Ovary (tissue), 9 donors: ENCODE data around the gene FAM107B. TPM values are rescaled to one million over a fixed set of nuclear protein-coding genes. Genes with fewer than 3 reads are reported as not detected.

Source experiments
- DNase-seq, 5 donors: peaks; one replicate each; pipeline ENCODE4 v3.0.0-alpha.2; 2019 to 2020
- H3K27ac ChIP-seq, 2 donors: fragments of 200-600 bp; one replicate each; pipeline versions ENCODE4 v1.5.1 to v1.8.0; 2019 to 2022
- H3K27me3 ChIP-seq: fragments of 200-600 bp; one replicate; pipeline ENCODE4 v1.8.0; 2022
- H3K36me3 ChIP-seq: fragments of 200-600 bp; sonication (generic); one replicate; pipeline ENCODE4 v1.5.1; 2019
- H3K4me1 ChIP-seq: one replicate; pipeline ENCODE4 v1.8.1; 2013; ENCODE audit warnings: mild to moderate bottlenecking, moderate library complexity; ENCODE audit not compliant: insufficient read depth
- H3K4me3 ChIP-seq: fragments of 200-600 bp; sonication (generic); one replicate; pipeline ENCODE4 v1.5.1; 2017
- H3K9me3 ChIP-seq, 2 donors: fragments of 200-600 bp in 1 of 2; sonication (generic) in 1 of 2; one replicate each; pipeline versions ENCODE4 v1.5.1 to v1.8.1; 2013 to 2019; ENCODE audit warnings: mild to moderate bottlenecking in 1 of 2, moderate library complexity in 1 of 2
- EP300 ChIP-seq: sonication (generic); formaldehyde crosslinking; IDR thresholded peaks from one replicate; pipeline ENCODE4 v1.6.1; 2017; ENCODE audit warnings: antibody characterized with exemption
- POLR2A ChIP-seq: fragments of 450-650 bp; IDR thresholded peaks from one replicate; pipeline ENCODE4 v1.6.1; 2017; ENCODE audit warnings: antibody characterized with exemption, mild to moderate bottlenecking, moderate library complexity
- WGBS, 3 donors: extraction: QIAGEN DNeasy Blood & Tissue Kit in 1 of 3; methylation state at CpG; one replicate each; pipeline versions ENCODE4 v1.1.5 to v1.1.7; 2013 to 2017; 5-methylcytosine and 5-hydroxymethylcytosine counted together
- intact Hi-C, 4 donors: fragments of 100-400 bp; cut with DNase I; formaldehyde crosslinking; loops; one replicate each; pipeline versions ENCODE4 v1.11.0 to v1.15.1; 2022 to 2023
- polyA plus RNA-seq, 2 donors: library from polyadenylated mRNA; stranded (reverse); fragments of 200-250 nt in 1 of 2; fragments of 350-450 nt in 1 of 2; fragmentation: Illumina TruSeq in 1 of 2; extraction: RNeasy Lipid Tissue Mini Kit (QIAGEN cat#74804) in 1 of 2; gene quantifications; one replicate each; pipeline ENCODE4 v1.2.3, GENCODE V29; 2013 to 2014
- total RNA-seq, 7 donors: library from RNA; depleted of rRNA in 2 of 7; stranded (reverse); fragments of >200 nt in 2 of 7; fragmentation: NEBNext Ultra II Directional in 3 of 7; extraction: Animal tissue kit (Norgen Biotek cat#: 25700) in 3 of 7; gene quantifications; one replicate each; pipeline versions ENCODE4 v1.1.0 to v1.2.4, GENCODE V29; 2016 to 2023
- TF ChIP-seq, protein P1 (sequence below), 3 donors: fragments of 450-650 bp in 2 of 3; fragments of 200-600 bp in 1 of 3; IDR thresholded peaks; one replicate each; pipeline versions ENCODE4 v1.5.1 to v1.8.0; 2016 to 2022; ENCODE audit warnings: antibody characterized with exemption in 3 of 3, mild to moderate bottlenecking in 1 of 3
- donor health status: DM: no; HTN: no; CAD: no; lungs with moderate emphysema.
- donor health status: DM: no; HTN: no; CAD: no.
- donor health status: Bipolar disorder and iron deficiency.
- donor health status: DM: yes; HTN: yes; CAD: no.
- donor health status: DM: no; HTN: no; CAD: no.
- donor health status: DM: yes; HTN: yes; CAD: no.

FAM107B gene
- total and polyA plus RNA-seq, 9 donors, result 6.0 to 26.6 (median 15.0) TPM

DNA sequence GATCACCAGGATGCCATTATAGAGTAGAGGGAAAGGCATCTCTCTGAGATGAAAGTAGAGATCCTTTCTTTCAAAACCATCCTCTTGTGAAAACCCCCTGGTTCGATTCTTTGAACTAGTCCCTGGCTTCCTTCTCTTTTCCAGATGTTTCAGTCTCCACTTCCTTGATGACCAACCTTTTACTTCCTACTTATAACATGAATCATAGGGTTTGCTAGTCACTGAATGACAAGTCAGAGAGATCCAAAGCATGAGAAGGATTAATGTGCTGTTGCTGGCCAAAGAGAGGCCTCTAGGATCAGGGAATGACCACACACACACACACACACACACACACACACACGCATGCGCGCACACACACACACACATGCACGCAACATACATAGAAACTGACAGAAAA is 282.9 kb downstream of the FAM107B start:
- TF ChIP-seq EP300 (no peak), POLR2A (no peak)
- TF ChIP-seq, protein P1, sequence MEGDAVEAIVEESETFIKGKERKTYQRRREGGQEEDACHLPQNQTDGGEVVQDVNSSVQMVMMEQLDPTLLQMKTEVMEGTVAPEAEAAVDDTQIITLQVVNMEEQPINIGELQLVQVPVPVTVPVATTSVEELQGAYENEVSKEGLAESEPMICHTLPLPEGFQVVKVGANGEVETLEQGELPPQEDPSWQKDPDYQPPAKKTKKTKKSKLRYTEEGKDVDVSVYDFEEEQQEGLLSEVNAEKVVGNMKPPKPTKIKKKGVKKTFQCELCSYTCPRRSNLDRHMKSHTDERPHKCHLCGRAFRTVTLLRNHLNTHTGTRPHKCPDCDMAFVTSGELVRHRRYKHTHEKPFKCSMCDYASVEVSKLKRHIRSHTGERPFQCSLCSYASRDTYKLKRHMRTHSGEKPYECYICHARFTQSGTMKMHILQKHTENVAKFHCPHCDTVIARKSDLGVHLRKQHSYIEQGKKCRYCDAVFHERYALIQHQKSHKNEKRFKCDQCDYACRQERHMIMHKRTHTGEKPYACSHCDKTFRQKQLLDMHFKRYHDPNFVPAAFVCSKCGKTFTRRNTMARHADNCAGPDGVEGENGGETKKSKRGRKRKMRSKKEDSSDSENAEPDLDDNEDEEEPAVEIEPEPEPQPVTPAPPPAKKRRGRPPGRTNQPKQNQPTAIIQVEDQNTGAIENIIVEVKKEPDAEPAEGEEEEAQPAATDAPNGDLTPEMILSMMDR (IDR thresholded peaks at IDR 0.05), result no peak
- Histone ChIP-seq H3K4me1 (peaks cover 8% of the 10 kb centered on the region), H3K4me3 (no peak overlapping the region), H3K36me3 (no peaks in the 10 kb centered on the region), H3K27me3 (no peaks in the 10 kb centered on the region), H3K27ac (no peak overlapping the region), H3K9me3 (no peaks in the 10 kb centered on the region)
- intact Hi-C loops, result loop anchor here in 1 of 4 donors (10.0 kb wide), 1 partner anchor 323 kb away; no protein-coding TSS in a partner anchor
- 78 to 84% (median 80%) methylated on average over 5 of the region's 5 CpGs for WGBS, 3 donors
- DNase-seq, result no peak

DNA sequence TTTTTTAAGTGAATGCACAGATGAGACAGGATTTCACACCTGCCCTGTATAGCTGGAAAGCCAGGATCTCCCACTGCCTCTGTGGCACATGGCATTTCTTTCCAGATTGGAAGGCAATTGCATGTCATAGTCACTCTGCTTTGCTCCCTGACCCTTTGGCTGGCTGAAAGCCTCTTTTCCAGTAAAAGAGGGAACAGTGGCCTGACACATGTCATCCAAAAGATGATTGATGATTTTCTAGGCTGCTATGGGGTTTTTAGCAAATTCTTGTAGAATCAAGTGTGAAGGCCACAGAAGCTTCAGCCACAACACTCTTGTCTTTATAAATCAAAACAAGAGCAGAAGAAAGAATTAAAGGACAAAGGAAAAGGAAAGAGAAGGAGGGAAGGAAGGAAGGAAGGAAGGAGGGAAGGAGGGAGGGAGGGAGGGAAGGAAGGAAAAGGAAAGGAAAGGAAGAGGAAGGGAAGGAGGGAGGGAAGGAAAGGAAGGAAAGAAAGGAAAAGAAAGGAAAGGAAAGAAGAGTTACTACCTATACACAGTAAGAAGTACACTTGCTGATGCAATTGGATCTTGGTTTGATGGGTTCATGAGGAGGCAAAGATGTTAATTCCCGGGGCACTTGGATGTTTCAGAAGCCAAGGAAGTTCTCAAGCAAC is 285.0 kb downstream of the FAM107B start:
- intact Hi-C loops, result loop anchor here in 1 of 4 donors (10.0 kb wide), 1 partner anchor 325 kb away; no protein-coding TSS in a partner anchor
- TF ChIP-seq EP300, result no peak
- no peak for TF ChIP-seq POLR2A
- TF ChIP-seq, protein P1 (IDR thresholded peaks at IDR 0.05), result no peak
- WGBS, 3 donors, result 48 to 72% (median 71%) methylated on average over 1 of the region's 1 CpG
- H3K27ac ChIP-seq, result no peak overlapping the region
- no peaks in the 10 kb centered on the region for H3K9me3 ChIP-seq
- H3K27me3 ChIP-seq, result no peaks in the 10 kb centered on the region
- DNase-seq, result no peak
- peaks cover 12% of the 10 kb centered on the region for H3K4me1 ChIP-seq
- H3K4me3 ChIP-seq, result no peak overlapping the region
- no peaks in the 10 kb centered on the region for H3K36me3 ChIP-seq

DNA sequence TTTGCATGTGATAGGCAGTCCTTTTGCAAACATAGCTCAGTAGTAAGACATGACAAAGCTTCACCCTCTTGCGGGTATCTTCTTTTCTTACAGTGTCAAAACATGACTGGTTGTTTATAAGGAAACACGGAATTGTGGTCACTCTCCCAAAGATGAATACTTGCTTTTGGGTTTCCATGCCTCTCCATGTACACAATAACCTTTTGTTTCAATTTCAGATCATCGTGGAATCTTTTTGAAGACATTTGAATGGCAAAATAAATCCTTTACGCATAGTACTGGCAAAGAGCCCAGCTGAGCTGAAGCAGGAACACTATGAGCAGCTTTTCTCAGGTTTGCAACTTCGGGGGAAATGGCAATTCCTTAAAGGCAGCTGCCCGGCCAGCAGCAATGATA is 287.2 kb downstream of the FAM107B start:
- peaks cover 12% of the 10 kb centered on the region for H3K4me1 ChIP-seq
- no peaks in the 10 kb centered on the region for H3K36me3 ChIP-seq
- H3K27ac ChIP-seq, result peak overlapping the region in 1 of 2 donors; percentile 24
- no peaks in the 10 kb centered on the region for H3K9me3 ChIP-seq
- TF ChIP-seq EP300 (no peak), POLR2A (no peak)
- TF ChIP-seq, protein P1 (IDR thresholded peaks at IDR 0.05), result no peak
- no peak overlapping the region for H3K4me3 ChIP-seq
- peak in 1 of 5 donors; percentile 23 for DNase-seq
- no peaks in the 10 kb centered on the region for H3K27me3 ChIP-seq
- WGBS, 3 donors, result 6 to 16% (median 15%) methylated on average over 6 of the region's 6 CpGs
- intact Hi-C loops, result no loop called here

DNA sequence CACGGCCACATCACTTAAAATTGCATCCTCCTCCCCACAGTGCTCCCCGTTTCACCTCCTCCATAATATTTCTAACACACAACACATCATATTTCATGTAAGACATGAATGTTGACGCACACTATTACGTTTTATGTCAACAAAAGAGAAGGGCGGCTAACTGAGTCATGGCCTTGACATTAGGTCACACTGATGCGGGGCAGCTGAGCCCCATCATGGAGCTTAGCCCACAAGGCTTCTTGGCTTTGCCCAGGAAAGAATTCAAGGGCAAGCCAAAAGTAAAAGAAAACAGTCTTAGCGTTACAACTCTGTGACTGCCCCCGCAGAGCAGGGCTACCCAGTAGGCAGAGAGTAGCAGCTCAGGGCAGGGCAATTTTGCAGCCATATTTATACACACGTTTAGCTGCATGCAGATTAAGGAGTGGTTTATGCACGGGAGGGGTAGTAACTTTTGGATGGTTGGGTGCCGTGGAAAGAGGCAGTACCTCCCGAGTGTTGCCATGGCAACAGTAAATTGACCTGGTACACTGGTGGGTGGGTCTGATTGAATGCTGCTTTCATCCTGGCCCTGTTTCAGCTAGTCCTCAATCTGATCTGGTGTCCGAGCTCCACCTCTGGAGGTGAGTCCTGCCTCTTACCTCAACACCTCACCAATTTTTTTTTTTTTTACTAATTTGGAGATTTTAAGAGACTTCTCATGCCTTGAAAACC is 287.8 kb downstream of the FAM107B start:
- Histone ChIP-seq H3K27ac (no peak overlapping the region), H3K9me3 (no peaks in the 10 kb centered on the region), H3K4me1 (peaks cover 12% of the 10 kb centered on the region), H3K36me3 (no peaks in the 10 kb centered on the region), H3K4me3 (no peak overlapping the region), H3K27me3 (no peaks in the 10 kb centered on the region)
- DNase-seq, result peak; percentile 24 to 65 (median 54)
- 16 to 22% (median 16%) methylated on average over 13 of the region's 13 CpGs for WGBS, 3 donors
- no peak for TF ChIP-seq EP300
- no peak for TF ChIP-seq POLR2A
- TF ChIP-seq, protein P1 (IDR thresholded peaks at IDR 0.05), result no peak
- intact Hi-C loops, result no loop called here
